Naive thymus-derived CD4-positive, alpha-beta T cell (primary cell): ENCODE data around the gene WWOX. TPM values are rescaled to one million over a fixed set of nuclear protein-coding genes. Genes with fewer than 3 reads are reported as not detected.
A peak's percentile ranks its signal among the peaks of the same experiment; 100 is the strongest.

Experiments used
- ATAC-seq: fragments of 150-1000 bp; cut with Tn5 transposase; 2 replicates; pipeline ENCODE4 v1.10.0; 2021; ENCODE audit warnings: mild to moderate bottlenecking, moderate library complexity
- CTCF ChIA-PET: fragments of 350-600 bp; sonication (Branson Sonifier 250); formaldehyde crosslinking; loops from one replicate; lab custom pipeline; 2021; ENCODE audit warnings: antibody characterized with exemption; lab: Charles Lee
- POLR2A ChIA-PET: fragments of 350-600 bp; sonication (Branson Sonifier 250); formaldehyde crosslinking; loops from one replicate; lab custom pipeline; 2021; ENCODE audit warnings: antibody characterized with exemption, inconsistent platforms; lab: Charles Lee
- DNase-seq, 9 donors: peaks; one replicate each; pipeline versions ENCODE4 v3.0.0 to v3.0.0-alpha.2; 2020 to 2022; ENCODE audit warnings: mixed read lengths in 1 of 9
- H3K27ac ChIP-seq: one replicate; pipeline ENCODE4 v1.7.0; 2013; ENCODE audit warnings: mild to moderate bottlenecking, low read depth, low read length, moderate library complexity
- H3K27me3 ChIP-seq, 2 donors: one replicate each; pipeline ENCODE4 v1.7.0; 2013; ENCODE audit warnings: low read length in 2 of 2, mild to moderate bottlenecking in 2 of 2, moderate library complexity in 2 of 2; ENCODE audit not compliant: control insufficient read depth in 2 of 2, insufficient read depth in 2 of 2
- H3K36me3 ChIP-seq, 3 experiments: 1 replicate in 2 of 3; 2 replicates in 1 of 3; pipeline ENCODE4 v1.7.0; 2013; ENCODE audit warnings: low read length in 3 of 3, mild to moderate bottlenecking in 3 of 3, moderate library complexity in 1 of 3; ENCODE audit not compliant: insufficient read depth in 3 of 3, control insufficient read depth in 2 of 3
- H3K4me1 ChIP-seq, 2 donors: one replicate each; pipeline ENCODE4 v1.7.0; 2013; ENCODE audit warnings: low read length in 2 of 2, mild to moderate bottlenecking in 2 of 2, moderate library complexity in 1 of 2; ENCODE audit not compliant: control insufficient read depth in 2 of 2, insufficient read depth in 2 of 2
- H3K4me3 ChIP-seq: 2 replicates; pipeline ENCODE4 v1.7.0; 2013; ENCODE audit warnings: mild to moderate bottlenecking, low read length
- H3K9me3 ChIP-seq, 3 experiments: 1 replicate in 2 of 3; 2 replicates in 1 of 3; pipeline ENCODE4 v1.7.0; 2013; ENCODE audit warnings: low read length in 3 of 3; ENCODE audit not compliant: control insufficient read depth in 2 of 3
- H3K27ac Mint-ChIP-seq, 9 donors: one replicate each; pipeline ENCODE4 v1.8.0; 2020 to 2022; ENCODE audit warnings: mixed read lengths in 9 of 9, mild to moderate bottlenecking in 8 of 9, moderate library complexity in 5 of 9, inconsistent platforms in 2 of 9
- H3K27me3 Mint-ChIP-seq, 5 donors: one replicate each; pipeline ENCODE4 v1.8.0; 2021 to 2022; ENCODE audit warnings: mixed read lengths in 5 of 5, mild to moderate bottlenecking in 1 of 5
- H3K36me3 Mint-ChIP-seq, 5 donors: one replicate each; pipeline ENCODE4 v1.8.0; 2020 to 2022; ENCODE audit warnings: mixed read lengths in 5 of 5, mild to moderate bottlenecking in 3 of 5, inconsistent platforms in 1 of 5
- H3K4me1 Mint-ChIP-seq, 7 donors: one replicate each; pipeline ENCODE4 v1.8.0; 2020 to 2022; ENCODE audit warnings: mixed read lengths in 7 of 7, mild to moderate bottlenecking in 3 of 7, inconsistent platforms in 1 of 7
- H3K4me3 Mint-ChIP-seq, 10 donors: one replicate each; pipeline ENCODE4 v1.8.0; 2020 to 2022; ENCODE audit warnings: mild to moderate bottlenecking in 10 of 10, mixed read lengths in 10 of 10, moderate library complexity in 6 of 10, inconsistent platforms in 2 of 10
- H3K9me3 Mint-ChIP-seq, 11 donors: one replicate each; pipeline ENCODE4 v1.8.0; 2020 to 2022; ENCODE audit warnings: mixed read lengths in 11 of 11, mild to moderate bottlenecking in 4 of 11, inconsistent platforms in 1 of 11, moderate library complexity in 1 of 11
- intact Hi-C, 2 donors: fragments of 100-400 bp; cut with micrococcal nuclease; formaldehyde crosslinking; loops; one replicate each; pipeline ENCODE4 v1.15.1; 2023
- polyA plus RNA-seq, 2 donors: library from polyadenylated mRNA; unstranded; fragments of 300-500 nt; fragmentation: Illumina TruSeq; gene quantifications; one replicate each; pipeline ENCODE4 v1.2.3, GENCODE V29; 2021
- total RNA-seq, 6 experiments: library from RNA in 5 of 6; stranded (reverse) in 5 of 6; gene quantifications; 1 replicate in 5 of 6; 2 replicates in 1 of 6; pipeline ENCODE4 v1.2.3 and lab custom pipeline; 2021 to 2026

Gene WWOX
- total and polyA plus RNA-seq, 7 experiments from 2014 or later = 13.8 to 31.1 (median 20.8) TPM

DNA sequence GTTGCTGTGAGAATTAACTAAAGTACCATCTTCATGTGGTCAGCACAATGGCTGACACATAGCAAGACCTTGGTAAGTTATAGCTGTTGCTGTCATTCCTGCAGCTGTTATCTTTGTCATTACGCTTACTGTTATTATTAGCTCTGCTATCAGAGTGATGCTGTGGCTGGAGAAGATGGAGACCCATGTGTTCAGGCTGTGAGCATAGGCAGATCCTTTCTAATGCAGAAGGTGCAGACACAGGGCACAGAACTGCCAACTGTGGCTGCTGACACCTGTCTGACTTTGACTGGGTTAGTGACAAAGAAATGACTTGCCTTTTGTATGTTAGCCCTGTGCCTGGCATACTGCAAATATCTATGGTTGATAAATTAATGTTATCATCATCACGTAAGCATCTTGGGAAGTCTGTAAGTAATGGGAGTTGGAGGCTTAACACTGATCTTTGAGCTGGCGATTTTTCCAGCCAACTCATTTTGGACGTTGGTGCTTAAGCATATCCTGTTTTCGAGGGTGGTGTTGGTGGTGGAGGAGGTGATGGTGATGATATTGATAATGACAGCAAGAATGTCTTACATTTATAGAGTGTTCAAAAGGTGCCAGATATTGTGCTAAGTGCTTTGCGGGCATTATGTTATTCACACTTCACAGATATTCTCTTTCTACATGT is 695.3 kb downstream of the WWOX start:
- no peaks in the 10 kb centered on the region for H3K36me3 ChIP-seq
- no peaks in the 10 kb centered on the region for H3K27me3 ChIP-seq
- peak overlapping the region in 1 of 10 donors; percentile 15 for H3K4me3 Mint-ChIP-seq
- DNase-seq = no peak
- H3K27ac Mint-ChIP-seq = peak overlapping the region in 1 of 9 donors; percentile 34
- H3K27me3 Mint-ChIP-seq = no peaks in the 10 kb centered on the region
- H3K4me3 ChIP-seq = no peak overlapping the region
- ATAC-seq = peak; percentile 54
- peaks cover 0 to 1% (median 0%) of the 10 kb centered on the region in 11 donors for H3K9me3 Mint-ChIP-seq
- peaks cover 0 to 30% (median 0%) of the 10 kb centered on the region in 7 donors for H3K4me1 Mint-ChIP-seq
- CTCF ChIA-PET = no interaction called here
- intact Hi-C loops = no loop called here
- H3K9me3 ChIP-seq = no peaks in the 10 kb centered on the region
- H3K4me1 ChIP-seq = peaks cover 0 to 19% of the 10 kb centered on the region in 2 donors
- H3K27ac ChIP-seq = no peak overlapping the region
- H3K36me3 Mint-ChIP-seq = peaks cover 0 to 6% (median 0%) of the 10 kb centered on the region in 5 donors
- POLR2A ChIA-PET = no interaction called here

DNA sequence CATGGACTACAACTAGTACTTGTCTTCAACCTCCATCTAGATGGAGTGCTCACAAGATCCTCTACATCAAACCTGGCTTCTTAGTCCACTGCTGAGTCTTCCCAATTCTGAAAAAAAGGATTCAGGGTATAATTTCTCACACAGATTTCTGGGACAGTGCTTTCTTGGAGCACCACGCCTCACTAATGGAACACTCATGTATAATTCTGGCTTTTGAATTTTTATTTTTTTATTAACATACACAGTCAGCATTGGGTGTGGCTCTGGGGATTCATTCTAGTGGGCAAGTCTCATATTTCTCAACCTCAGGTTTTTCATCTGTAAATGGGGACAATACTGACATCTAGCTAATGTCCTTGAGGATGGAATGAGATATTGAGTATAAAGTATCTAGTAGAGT is 696.0 kb downstream of the WWOX start:
- intact Hi-C loops = no loop called here
- H3K27ac Mint-ChIP-seq = no peak overlapping the region
- POLR2A ChIA-PET = no interaction called here
- DNase-seq (no peak), ATAC-seq (no peak)
- CTCF ChIA-PET = no interaction called here
- H3K36me3 Mint-ChIP-seq = peaks cover 0 to 4% (median 0%) of the 10 kb centered on the region in 5 donors
- no peak overlapping the region for H3K4me3 Mint-ChIP-seq
- Histone ChIP-seq H3K36me3 (no peaks in the 10 kb centered on the region), H3K27ac (no peak overlapping the region), H3K4me3 (no peak overlapping the region), H3K9me3 (no peaks in the 10 kb centered on the region), H3K4me1 (peaks cover 0 to 19% of the 10 kb centered on the region in 2 donors), H3K27me3 (no peaks in the 10 kb centered on the region)
- H3K27me3 Mint-ChIP-seq = no peaks in the 10 kb centered on the region
- H3K9me3 Mint-ChIP-seq = peaks cover 0 to 1% (median 0%) of the 10 kb centered on the region in 11 donors
- H3K4me1 Mint-ChIP-seq = peaks cover 0 to 30% (median 0%) of the 10 kb centered on the region in 7 donors

- no peak overlapping the region for H3K27ac ChIP-seq
- intact Hi-C loops = no loop called here
- H3K27ac Mint-ChIP-seq = no peak overlapping the region
- peak in 5 of 9 donors; percentile 2 to 15 (median 6) for DNase-seq
- no peaks in the 10 kb centered on the region for H3K27me3 Mint-ChIP-seq
- no peak overlapping the region for H3K4me3 ChIP-seq
- ChIA-PET POLR2A (no interaction called here), CTCF (no interaction called here)
- H3K27me3 ChIP-seq = no peaks in the 10 kb centered on the region
- peaks cover 0 to 2% (median 0%) of the 10 kb centered on the region in 5 donors for H3K36me3 Mint-ChIP-seq
- H3K9me3 Mint-ChIP-seq = peaks cover 0 to 1% (median 0%) of the 10 kb centered on the region in 11 donors
- H3K4me1 Mint-ChIP-seq = peaks cover 0 to 31% (median 0%) of the 10 kb centered on the region in 7 donors
- no peak overlapping the region for H3K4me3 Mint-ChIP-seq
- H3K9me3 ChIP-seq = no peaks in the 10 kb centered on the region
- peak; percentile 57 for ATAC-seq
- no peaks in the 10 kb centered on the region for H3K36me3 ChIP-seq
- H3K4me1 ChIP-seq = peaks cover 0 to 19% of the 10 kb centered on the region in 2 donors
These were observed 696.9 kb downstream of the WWOX start for GRCh38 chr16:78796221-78796866.

DNA sequence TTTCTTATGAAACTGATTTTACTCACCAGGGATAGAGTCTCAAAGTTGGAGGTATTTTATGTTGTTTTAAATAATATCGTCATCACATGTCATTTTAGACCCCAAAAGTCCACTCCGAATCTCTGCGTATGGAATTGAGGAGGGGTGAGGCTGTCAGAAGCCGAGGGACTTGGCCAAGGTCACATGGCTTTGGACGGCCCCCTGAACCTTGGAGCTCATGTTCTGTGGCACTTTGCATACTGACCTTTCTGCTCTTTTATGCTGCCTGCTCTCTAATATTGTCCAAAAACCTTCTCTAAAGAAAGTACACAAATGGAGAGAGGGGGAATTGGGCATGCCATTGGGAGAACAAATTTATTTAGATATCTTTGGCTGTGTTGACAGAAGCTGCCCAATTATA is 700.0 kb downstream of the WWOX start:
- Mint-ChIP-seq H3K27ac (no peak overlapping the region), H3K9me3 (peaks cover 0 to 2% (median 0%) of the 10 kb centered on the region in 11 donors), H3K4me1 (peaks cover 0 to 31% (median 4%) of the 10 kb centered on the region in 7 donors), H3K4me3 (no peak overlapping the region), H3K27me3 (no peaks in the 10 kb centered on the region), H3K36me3 (peaks cover 0 to 5% (median 0%) of the 10 kb centered on the region in 5 donors)
- no peaks in the 10 kb centered on the region for H3K27me3 ChIP-seq
- no peak overlapping the region for H3K4me3 ChIP-seq
- ChIA-PET POLR2A (no interaction called here), CTCF (no interaction called here)
- H3K27ac ChIP-seq = no peak overlapping the region
- no peaks in the 10 kb centered on the region for H3K9me3 ChIP-seq
- ATAC-seq (no peak), DNase-seq (no peak)
- H3K36me3 ChIP-seq = no peaks in the 10 kb centered on the region
- peaks cover 0 to 12% of the 10 kb centered on the region in 2 donors for H3K4me1 ChIP-seq
- intact Hi-C loops = no loop called here

DNA sequence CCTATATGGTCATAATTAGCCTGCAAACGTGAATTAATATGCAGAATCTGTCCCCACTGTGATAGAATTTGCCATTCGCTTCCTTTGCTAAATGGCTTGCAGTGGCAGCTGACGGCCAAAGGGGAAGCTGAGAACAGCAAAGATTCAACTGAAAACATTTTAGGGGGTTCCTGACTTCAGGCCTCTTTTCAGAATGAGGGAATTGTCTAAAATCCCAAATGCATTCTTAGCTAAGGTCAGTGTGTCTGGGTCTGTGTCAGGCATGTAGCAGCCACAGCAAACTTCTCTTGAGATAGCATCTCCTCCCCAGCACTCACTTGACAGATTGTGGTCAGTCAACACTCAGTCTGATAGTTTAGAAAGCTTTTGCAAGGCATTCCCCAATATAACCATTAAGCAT is 701.1 kb downstream of the WWOX start:
- no peak overlapping the region for H3K4me3 Mint-ChIP-seq
- CTCF ChIA-PET = no interaction called here
- H3K9me3 ChIP-seq = no peaks in the 10 kb centered on the region
- no peaks in the 10 kb centered on the region for H3K27me3 ChIP-seq
- no peak overlapping the region for H3K27ac ChIP-seq
- H3K36me3 ChIP-seq = no peaks in the 10 kb centered on the region
- H3K4me1 ChIP-seq = peaks cover 0 to 8% of the 10 kb centered on the region in 2 donors
- H3K27ac Mint-ChIP-seq = no peak overlapping the region
- POLR2A ChIA-PET = no interaction called here
- H3K36me3 Mint-ChIP-seq = peaks cover 0 to 7% (median 2%) of the 10 kb centered on the region in 5 donors
- H3K4me3 ChIP-seq = no peak overlapping the region
- H3K27me3 Mint-ChIP-seq = no peaks in the 10 kb centered on the region
- H3K4me1 Mint-ChIP-seq = peaks cover 0 to 20% (median 0%) of the 10 kb centered on the region in 7 donors
- DNase-seq = no peak
- intact Hi-C loops = no loop called here
- no peak for ATAC-seq
- H3K9me3 Mint-ChIP-seq = peaks cover 0 to 6% (median 1%) of the 10 kb centered on the region in 11 donors

DNA sequence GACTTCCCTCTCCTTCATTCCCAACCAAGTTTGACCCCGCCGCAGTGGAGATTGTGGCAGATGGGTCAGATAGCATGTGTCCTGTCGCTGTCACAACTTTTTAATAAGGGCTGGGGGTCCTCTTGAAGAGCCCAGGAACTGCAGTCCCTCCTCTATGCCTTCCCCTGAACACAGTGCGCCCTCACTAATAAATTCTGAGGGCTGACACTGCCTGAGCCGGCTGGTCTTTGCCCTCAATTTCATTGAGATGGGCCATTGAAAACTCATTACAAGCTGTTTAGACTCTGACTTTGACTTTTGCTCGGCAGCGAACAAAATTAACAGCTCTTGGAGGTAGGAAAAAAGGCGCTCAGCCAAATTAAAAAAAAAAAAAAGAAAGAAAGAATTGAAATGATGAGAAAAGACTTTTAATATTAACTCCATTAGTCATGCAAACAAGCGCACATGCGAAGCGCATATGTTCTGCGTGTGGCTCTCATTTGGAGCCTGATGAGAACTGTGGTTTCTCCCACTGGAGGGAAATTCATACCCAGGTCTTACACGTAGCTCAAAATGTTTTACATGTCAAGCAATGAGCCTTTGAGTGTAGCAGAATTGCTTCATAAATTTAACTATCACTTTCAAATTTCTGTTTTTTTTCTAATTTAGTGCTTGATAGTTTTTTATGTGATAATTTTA is 704.7 kb downstream of the WWOX start:
- no peak overlapping the region for H3K4me3 Mint-ChIP-seq
- Histone ChIP-seq H3K4me1 (no peaks in the 10 kb centered on the region), H3K27me3 (no peaks in the 10 kb centered on the region), H3K36me3 (no peaks in the 10 kb centered on the region), H3K9me3 (no peaks in the 10 kb centered on the region), H3K27ac (no peak overlapping the region), H3K4me3 (no peak overlapping the region)
- POLR2A ChIA-PET = no interaction called here
- CTCF ChIA-PET = no interaction called here
- no peak overlapping the region for H3K27ac Mint-ChIP-seq
- no peak for DNase-seq
- H3K9me3 Mint-ChIP-seq = peaks cover 0 to 15% (median 4%) of the 10 kb centered on the region in 11 donors
- H3K36me3 Mint-ChIP-seq = peaks cover 0 to 12% (median 5%) of the 10 kb centered on the region in 5 donors
- intact Hi-C loops = no loop called here
- peaks cover 0 to 15% (median 0%) of the 10 kb centered on the region in 7 donors for H3K4me1 Mint-ChIP-seq
- H3K27me3 Mint-ChIP-seq = no peaks in the 10 kb centered on the region
- ATAC-seq = no peak
